Measurements from ENCODE around the gene MRO.

GRCh38 chr18:50797142-50797541 lies 22.7 kb downstream of the MRO start:
- TF ChIP-seq POLR2A (IDR thresholded peaks at IDR 0.05; ENCODE audit: low read depth, low read length) (no peak), POLR2AphosphoS5 (IDR thresholded peaks at IDR 0.05; ENCODE audit: low read depth, low read length) (no peak), TAF1 (IDR thresholded peaks at IDR 0.05; ENCODE audit: borderline replicate concordance, low read depth, low read length) (no peak)
